IMR-90 (cell line): ENCODE results near the gene MTTP. TPM values are rescaled to one million over a fixed set of nuclear protein-coding genes. Genes with fewer than 3 reads are reported as not detected.

Source experiments
- ATAC-seq: fragments of 200-7000 bp; cut with Tn5 transposase; 2 replicates; pipeline ENCODE4 v1.9.1; 2020; ENCODE audit warnings: low read depth, mild to moderate bottlenecking, moderate library complexity
- BruUV-seq: library from RNA; stranded (reverse); fragments of 400-500 nt; replicated peaks from 2 replicates; lab custom pipeline; 2021; lab: Mats Ljungman, UMichigan
- CTCF ChIA-PET: fragments of 300-600 bp; formaldehyde crosslinking; extraction: SDS; loops from one replicate; lab custom pipeline; 2021; ENCODE audit warnings: antibody characterized with exemption; lab: Yijun Ruan, JAX
- POLR2A ChIA-PET: fragments of 300-600 bp; sonication (Branson Sonifier 250); formaldehyde crosslinking; loops from one replicate; lab custom pipeline; 2022; ENCODE audit warnings: antibody characterized with exemption; ENCODE audit not compliant: unreplicated experiment; lab: Charles Lee
- DNase-seq: peaks from one replicate; pipeline ENCODE4 v3.0.0; 2013
- H2AFZ ChIP-seq: replicated peaks from 2 replicates; pipeline ENCODE3; 2013; ENCODE audit warnings: low read length, mild to moderate bottlenecking; ENCODE audit not compliant: poor library complexity
- H2AK5ac ChIP-seq: 2 replicates; pipeline ENCODE4 v1.6.1; 2013; ENCODE audit warnings: low read depth, low read length, inconsistent platforms
- H2AK9ac ChIP-seq: replicated peaks from 2 replicates; pipeline ENCODE3; 2013; ENCODE audit warnings: mild to moderate bottlenecking, low read depth, low read length, moderate library complexity; ENCODE audit not compliant: poor library complexity
- H2BK120ac ChIP-seq: 2 replicates; pipeline ENCODE4 v1.6.1; 2013; ENCODE audit warnings: low read depth, low read length, inconsistent platforms
- H2BK15ac ChIP-seq: 3 replicates; pipeline ENCODE4 v1.6.1; 2013; ENCODE audit warnings: low read depth, low read length, inconsistent platforms
- H2BK20ac ChIP-seq: 2 replicates; pipeline ENCODE4 v1.6.1; 2013; ENCODE audit warnings: low read depth, mild to moderate bottlenecking, inconsistent platforms, low read length, moderate library complexity
- H2BK5ac ChIP-seq: 2 replicates; pipeline ENCODE4 v1.6.1; 2013; ENCODE audit warnings: mild to moderate bottlenecking, low read depth, low read length, inconsistent platforms; ENCODE audit not compliant: poor library complexity, severe bottlenecking
- H3K14ac ChIP-seq: replicated peaks from 2 replicates; pipeline ENCODE4 v1.6.1; 2013; ENCODE audit warnings: low read depth, low read length, inconsistent platforms
- H3K18ac ChIP-seq: 2 replicates; pipeline ENCODE4 v1.6.1; 2013; ENCODE audit warnings: low read depth, low read length, control low read depth
- H3K23ac ChIP-seq: 2 replicates; pipeline ENCODE4 v1.6.1; 2013; ENCODE audit warnings: low read depth, low read length, inconsistent platforms
- H3K27ac ChIP-seq: 2 replicates; pipeline ENCODE4 v1.5.1; 2013; ENCODE audit warnings: mild to moderate bottlenecking, control low read depth, low read length; ENCODE audit not compliant: insufficient read depth
- H3K27me3 ChIP-seq: 2 replicates; pipeline ENCODE4 v1.6.1; 2013; ENCODE audit warnings: low read length; ENCODE audit not compliant: control insufficient read depth, insufficient read depth
- H3K36me3 ChIP-seq: 2 replicates; pipeline ENCODE4 v1.6.1; 2013; ENCODE audit warnings: low read length, mixed read lengths; ENCODE audit not compliant: control insufficient read depth, insufficient read depth
- H3K4ac ChIP-seq: 2 replicates; pipeline ENCODE4 v1.6.1; 2013; ENCODE audit warnings: low read depth, low read length, inconsistent platforms
- H3K4me1 ChIP-seq: 2 replicates; pipeline ENCODE4 v1.6.1; 2013; ENCODE audit warnings: low read length, mixed read lengths; ENCODE audit not compliant: control insufficient read depth, insufficient read depth
- H3K4me2 ChIP-seq: 2 replicates; pipeline ENCODE4 v1.6.1; 2013; ENCODE audit warnings: low read depth, mild to moderate bottlenecking, control low read depth, low read length, moderate library complexity
- H3K4me3 ChIP-seq: 2 replicates; pipeline ENCODE4 v1.5.1; 2013; ENCODE audit warnings: low read depth, mild to moderate bottlenecking, control low read depth, low read length, moderate library complexity; ENCODE audit not compliant: insufficient read depth
- H3K56ac ChIP-seq: 2 replicates; pipeline ENCODE4 v1.6.1; 2013; ENCODE audit warnings: low read length, inconsistent platforms; ENCODE audit not compliant: insufficient read depth; ENCODE audit errors: extremely low read depth
- H3K79me1 ChIP-seq, 2 experiments: 2 replicates each; pipeline ENCODE4 v1.6.1; 2013; ENCODE audit warnings: low read length in 2 of 2, inconsistent platforms in 1 of 2, low read depth in 1 of 2
- H3K9ac ChIP-seq: 2 replicates; pipeline ENCODE4 v1.6.1; 2013; ENCODE audit warnings: low read depth, low read length, control low read depth
- H3K9me1 ChIP-seq: 2 replicates; pipeline ENCODE4 v1.6.1; 2013; ENCODE audit warnings: low read length, inconsistent platforms; ENCODE audit not compliant: insufficient read depth
- H3K9me3 ChIP-seq: 2 replicates; pipeline ENCODE4 v1.6.1; 2013; ENCODE audit warnings: low read length; ENCODE audit not compliant: control insufficient read depth, insufficient read depth
- H4K20me1 ChIP-seq: 2 replicates; pipeline ENCODE4 v1.6.1; 2013; ENCODE audit warnings: low read length, inconsistent platforms; ENCODE audit not compliant: insufficient read depth
- H4K5ac ChIP-seq: 2 replicates; pipeline ENCODE4 v1.6.1; 2013; ENCODE audit warnings: mild to moderate bottlenecking, low read depth, low read length, control low read depth
- H4K8ac ChIP-seq, 2 experiments: 2 replicates each; pipeline ENCODE4 v1.6.1; 2013; ENCODE audit warnings: low read depth in 2 of 2, low read length in 2 of 2, control low read depth in 1 of 2, inconsistent platforms in 1 of 2
- H4K91ac ChIP-seq: 2 replicates; pipeline ENCODE4 v1.6.1; 2013; ENCODE audit warnings: low read depth, low read length, inconsistent platforms; ENCODE audit not compliant: insufficient read depth
- BHLHE40 ChIP-seq: fragments of 150-350 bp; IDR thresholded peaks from 2 replicates; pipeline ENCODE4 v1.6.1; 2016; ENCODE audit warnings: mild to moderate bottlenecking, low read depth, low read length
- CEBPB ChIP-seq: IDR thresholded peaks from 2 replicates; pipeline ENCODE4 v1.6.1; 2012; ENCODE audit warnings: low read depth, low read length, improper control_type of control experiment
- CHD1 ChIP-seq: IDR thresholded peaks from 2 replicates; pipeline ENCODE4 v1.6.1; 2012; ENCODE audit warnings: low read depth, low read length, improper control_type of control experiment
- MAZ ChIP-seq: IDR thresholded peaks from 2 replicates; pipeline ENCODE4 v1.6.1; 2012; ENCODE audit warnings: low read depth, mild to moderate bottlenecking, low read length, improper control_type of control experiment, moderate library complexity, borderline replicate concordance
- NFE2L2 ChIP-seq: fragments of 150-350 bp; IDR thresholded peaks from 2 replicates; pipeline ENCODE4 v1.6.1; 2016; ENCODE audit warnings: low read depth, mild to moderate bottlenecking, low read length
- POLR2A ChIP-seq: IDR thresholded peaks from 2 replicates; pipeline ENCODE4 v1.6.1; 2012; ENCODE audit warnings: mild to moderate bottlenecking, low read depth, low read length
- RAD21 ChIP-seq: IDR thresholded peaks from 2 replicates; pipeline ENCODE4 v1.6.1; 2012; ENCODE audit warnings: low read length, improper control_type of control experiment
- RCOR1 ChIP-seq: IDR thresholded peaks from 2 replicates; pipeline ENCODE4 v1.6.1; 2012; ENCODE audit warnings: mild to moderate bottlenecking, low read length, improper control_type of control experiment; ENCODE audit not compliant: insufficient replicate concordance
- WGBS, 2 experiments: methylation state at CpG; one replicate each; pipeline versions ENCODE4 v1.1.5 to v1.1.7; 2013; ENCODE audit warnings: missing lambda C conversion rate in 2 of 2; ENCODE audit not compliant: insufficient read length in 1 of 2; ENCODE audit errors: extremely low coverage in 2 of 2; 5-methylcytosine and 5-hydroxymethylcytosine counted together
- dilution Hi-C: fragments of 300-500 bp; cut with HindIII; formaldehyde crosslinking; loops from one replicate; pipeline ENCODE4 v1.14.3; 2018; ENCODE audit warnings: low sequenced_read_pairs; ENCODE audit not compliant: unreplicated experiment
- in situ Hi-C: fragments of 300-500 bp; cut with MboI; formaldehyde crosslinking; loops from 3 replicates; pipeline ENCODE4 v1.14.3; 2019; ENCODE audit warnings: low sequenced_read_pairs, inconsistent platforms, mixed read lengths
- intact Hi-C: fragments of 100-400 bp; cut with micrococcal nuclease; formaldehyde crosslinking; loops from 2 replicates; pipeline ENCODE4 v1.10.0; 2022
- polyA plus RNA-seq, 3 experiments: library from polyadenylated mRNA; depleted of rRNA; stranded (reverse); fragments of >200 nt; gene quantifications; 2 replicates each; pipeline ENCODE4 v1.2.3, GENCODE V29; 2012; ENCODE audit warnings: low replicate concordance in 1 of 3
- total RNA-seq: library from RNA; depleted of rRNA; stranded (reverse); fragments of >200 nt; gene quantifications from 2 replicates; pipeline ENCODE4 v1.2.3, GENCODE V29; 2012
- TF ChIP-seq, protein P1 (sequence below): fragments of 150-350 bp; IDR thresholded peaks from 2 replicates; pipeline ENCODE4 v1.6.1; 2016; ENCODE audit warnings: low read depth, mild to moderate bottlenecking, low read length, moderate library complexity, borderline replicate concordance
- TF ChIP-seq, protein P2 (sequence below): fragments of 150-350 bp; IDR thresholded peaks from 2 replicates; pipeline ENCODE4 v1.6.1; 2017; ENCODE audit warnings: mild to moderate bottlenecking, antibody characterized with exemption, low read length, low read depth

The MTTP gene
- total and polyA plus RNA-seq, 2 of the 4 experiments (the other 2 are of a cell fraction): under 0.01 to 0.03 TPM

DNA sequence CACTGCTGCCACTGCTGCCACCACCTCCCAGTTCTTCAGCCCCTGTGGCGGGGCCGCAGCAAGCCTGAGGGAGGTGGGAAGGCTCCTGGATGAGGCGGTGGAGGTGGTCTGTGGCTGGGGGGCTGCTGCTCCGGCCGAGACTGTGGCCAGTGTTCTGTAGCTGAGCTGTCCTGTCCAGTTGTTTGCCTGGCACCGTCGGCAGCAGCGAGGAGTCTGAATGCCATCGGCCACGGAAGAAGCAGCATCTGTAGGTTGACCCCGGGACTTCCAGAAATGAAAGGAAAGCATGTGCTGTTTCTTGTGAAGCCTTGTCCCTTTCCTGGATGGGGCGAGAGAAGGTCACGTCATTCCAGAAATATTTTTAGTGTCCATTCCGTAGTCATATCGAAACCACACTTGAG is 79.7 kb downstream of the MTTP start:
- CTCF ChIA-PET: no interaction called here
- Histone ChIP-seq H4K5ac (no peak overlapping the region), H3K9me3 (no peaks in the 10 kb centered on the region; the same call in 1 of the 2 replicates), H3K14ac (no peak overlapping the region), H3K27me3 (peaks cover 1% of the 10 kb centered on the region; the same call in 1 of the 2 replicates), H4K91ac (no peak overlapping the region), H4K8ac (no peak overlapping the region), H3K56ac (no peak overlapping the region), H3K4me3 (no peak overlapping the region), H3K36me3 (no peaks in the 10 kb centered on the region), H3K4me2 (no peak overlapping the region), H3K9me1 (no peaks in the 10 kb centered on the region), H2AK9ac (no peak overlapping the region), H3K79me1 (no peaks in the 10 kb centered on the region), H3K4ac (no peak overlapping the region), H2BK5ac (no peak overlapping the region), H2AFZ (no peak overlapping the region), H2BK15ac (no peak overlapping the region), H2AK5ac (no peak overlapping the region; the same call in 1 of the 2 replicates), H4K20me1 (no peaks in the 10 kb centered on the region), H2BK20ac (no peak overlapping the region), H2BK120ac (no peak overlapping the region), H3K27ac (no peak overlapping the region), H3K4me1 (peaks cover 2% of the 10 kb centered on the region; the same call in 1 of the 2 replicates), H3K18ac (no peak overlapping the region), H3K23ac (no peak overlapping the region), H3K9ac (no peak overlapping the region)
- TF ChIP-seq CHD1 (no peak), MAZ (no peak), RAD21 (no peak), CEBPB (no peak), NFE2L2 (no peak), RCOR1 (no peak), BHLHE40 (no peak), POLR2A (no peak)
- TF ChIP-seq, protein P1, sequence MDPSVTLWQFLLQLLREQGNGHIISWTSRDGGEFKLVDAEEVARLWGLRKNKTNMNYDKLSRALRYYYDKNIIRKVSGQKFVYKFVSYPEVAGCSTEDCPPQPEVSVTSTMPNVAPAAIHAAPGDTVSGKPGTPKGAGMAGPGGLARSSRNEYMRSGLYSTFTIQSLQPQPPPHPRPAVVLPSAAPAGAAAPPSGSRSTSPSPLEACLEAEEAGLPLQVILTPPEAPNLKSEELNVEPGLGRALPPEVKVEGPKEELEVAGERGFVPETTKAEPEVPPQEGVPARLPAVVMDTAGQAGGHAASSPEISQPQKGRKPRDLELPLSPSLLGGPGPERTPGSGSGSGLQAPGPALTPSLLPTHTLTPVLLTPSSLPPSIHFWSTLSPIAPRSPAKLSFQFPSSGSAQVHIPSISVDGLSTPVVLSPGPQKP: no peak
- TF ChIP-seq, protein P2, sequence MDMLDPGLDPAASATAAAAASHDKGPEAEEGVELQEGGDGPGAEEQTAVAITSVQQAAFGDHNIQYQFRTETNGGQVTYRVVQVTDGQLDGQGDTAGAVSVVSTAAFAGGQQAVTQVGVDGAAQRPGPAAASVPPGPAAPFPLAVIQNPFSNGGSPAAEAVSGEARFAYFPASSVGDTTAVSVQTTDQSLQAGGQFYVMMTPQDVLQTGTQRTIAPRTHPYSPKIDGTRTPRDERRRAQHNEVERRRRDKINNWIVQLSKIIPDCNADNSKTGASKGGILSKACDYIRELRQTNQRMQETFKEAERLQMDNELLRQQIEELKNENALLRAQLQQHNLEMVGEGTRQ: no peak
- 81% methylated on average over 3 of the region's 15 CpGs; no CpG with 5 or more reads in 1 of the 2 experiments for WGBS, 2 experiments
- POLR2A ChIA-PET: no interaction called here
- dilution Hi-C loops: no loop called here
- in situ Hi-C loops: no loop called here
- no peak for DNase-seq
- ATAC-seq: no peak
- BruUV-seq: no TSS peak
- intact Hi-C loops: no loop called here
